ENCODE results near the gene SLC14A1.

DNA sequence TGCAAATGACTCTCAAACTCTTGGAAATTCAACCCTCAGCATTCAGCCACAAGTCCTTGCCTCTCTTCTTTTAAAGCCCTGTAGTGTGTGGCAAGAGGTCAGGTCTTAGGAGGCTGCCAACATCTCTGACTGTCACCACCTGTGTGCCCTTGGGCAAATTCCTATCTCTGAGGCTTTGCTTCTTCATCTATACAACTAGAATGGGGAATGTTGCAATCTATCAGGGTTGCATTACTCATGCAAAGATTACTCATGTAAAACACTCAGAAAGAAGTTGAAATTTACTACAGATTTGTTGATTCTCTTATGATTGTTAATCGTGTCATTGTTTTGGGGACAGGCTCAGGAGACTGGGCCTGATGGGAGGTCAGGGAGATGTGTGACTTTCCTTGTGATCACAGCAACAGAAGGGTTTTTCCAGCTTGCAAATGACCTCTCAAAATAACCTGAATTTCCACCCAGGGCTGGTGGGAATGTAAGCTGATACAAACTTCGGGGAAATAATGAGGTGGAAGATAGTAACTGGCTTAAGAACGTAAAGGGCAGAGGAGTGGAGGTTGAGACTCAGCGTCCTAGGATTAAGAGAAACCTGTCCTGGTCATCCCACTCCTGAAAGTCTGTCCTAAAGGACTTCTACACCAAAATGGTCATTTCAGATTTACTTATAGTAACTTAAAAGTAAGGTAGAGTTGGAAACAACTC is 69.4 kb downstream of the SLC14A1 start:
- TF ChIP-seq GATA2 (IDR thresholded peaks at IDR 0.05; ENCODE audit: low read depth, low read length) (no peak), GATA3 (IDR thresholded peaks at IDR 0.05; ENCODE audit: low read depth, low read length) (no peak)
